Ovary (tissue), 9 donors: ENCODE measurements around the gene DCLRE1C. TPM values are rescaled to one million over a fixed set of nuclear protein-coding genes. Genes with fewer than 3 reads are reported as not detected.

Experiments used
- DNase-seq, 5 donors: peaks; one replicate each; pipeline ENCODE4 v3.0.0-alpha.2; 2019 to 2020
- H3K27ac ChIP-seq, 2 donors: fragments of 200-600 bp; one replicate each; pipeline versions ENCODE4 v1.5.1 to v1.8.0; 2019 to 2022
- H3K27me3 ChIP-seq: fragments of 200-600 bp; one replicate; pipeline ENCODE4 v1.8.0; 2022
- H3K36me3 ChIP-seq: fragments of 200-600 bp; sonication (generic); one replicate; pipeline ENCODE4 v1.5.1; 2019
- H3K4me1 ChIP-seq: one replicate; pipeline ENCODE4 v1.8.1; 2013; ENCODE audit warnings: mild to moderate bottlenecking, moderate library complexity; ENCODE audit not compliant: insufficient read depth
- H3K4me3 ChIP-seq: fragments of 200-600 bp; sonication (generic); one replicate; pipeline ENCODE4 v1.5.1; 2017
- H3K9me3 ChIP-seq, 2 donors: fragments of 200-600 bp in 1 of 2; sonication (generic) in 1 of 2; one replicate each; pipeline versions ENCODE4 v1.5.1 to v1.8.1; 2013 to 2019; ENCODE audit warnings: mild to moderate bottlenecking in 1 of 2, moderate library complexity in 1 of 2
- EP300 ChIP-seq: sonication (generic); formaldehyde crosslinking; IDR thresholded peaks from one replicate; pipeline ENCODE4 v1.6.1; 2017; ENCODE audit warnings: antibody characterized with exemption
- POLR2A ChIP-seq: fragments of 450-650 bp; IDR thresholded peaks from one replicate; pipeline ENCODE4 v1.6.1; 2017; ENCODE audit warnings: antibody characterized with exemption, mild to moderate bottlenecking, moderate library complexity
- WGBS, 3 donors: extraction: QIAGEN DNeasy Blood & Tissue Kit in 1 of 3; methylation state at CpG; one replicate each; pipeline versions ENCODE4 v1.1.5 to v1.1.7; 2013 to 2017; 5-methylcytosine and 5-hydroxymethylcytosine counted together
- intact Hi-C, 4 donors: fragments of 100-400 bp; cut with DNase I; formaldehyde crosslinking; loops; one replicate each; pipeline versions ENCODE4 v1.11.0 to v1.15.1; 2022 to 2023
- polyA plus RNA-seq, 2 donors: library from polyadenylated mRNA; stranded (reverse); fragments of 200-250 nt in 1 of 2; fragments of 350-450 nt in 1 of 2; fragmentation: Illumina TruSeq in 1 of 2; extraction: RNeasy Lipid Tissue Mini Kit (QIAGEN cat#74804) in 1 of 2; gene quantifications; one replicate each; pipeline ENCODE4 v1.2.3, GENCODE V29; 2013 to 2014
- total RNA-seq, 7 donors: library from RNA; depleted of rRNA in 2 of 7; stranded (reverse); fragments of >200 nt in 2 of 7; fragmentation: NEBNext Ultra II Directional in 3 of 7; extraction: Animal tissue kit (Norgen Biotek cat#: 25700) in 3 of 7; gene quantifications; one replicate each; pipeline versions ENCODE4 v1.1.0 to v1.2.4, GENCODE V29; 2016 to 2023
- TF ChIP-seq, protein P1 (sequence below), 3 donors: fragments of 450-650 bp in 2 of 3; fragments of 200-600 bp in 1 of 3; IDR thresholded peaks; one replicate each; pipeline versions ENCODE4 v1.5.1 to v1.8.0; 2016 to 2022; ENCODE audit warnings: antibody characterized with exemption in 3 of 3, mild to moderate bottlenecking in 1 of 3
- donor health status: DM: no; HTN: no; CAD: no; lungs with moderate emphysema.
- donor health status: DM: no; HTN: no; CAD: no.
- donor health status: Bipolar disorder and iron deficiency.
- donor health status: DM: yes; HTN: yes; CAD: no.
- donor health status: DM: no; HTN: no; CAD: no.
- donor health status: DM: yes; HTN: yes; CAD: no.

Gene DCLRE1C
- total and polyA plus RNA-seq, 9 donors: 5.0 to 12.9 (median 8.8) TPM

- no peaks in the 10 kb centered on the region for H3K9me3 ChIP-seq
- 91 to 100% (median 100%) methylated on average over 1 of the region's 1 CpG for WGBS, 3 donors
- H3K27me3 ChIP-seq: no peaks in the 10 kb centered on the region
- no peaks in the 10 kb centered on the region for H3K4me1 ChIP-seq
- H3K36me3 ChIP-seq: no peaks in the 10 kb centered on the region
- no peak overlapping the region for H3K4me3 ChIP-seq
- DNase-seq: no peak
- no peak overlapping the region for H3K27ac ChIP-seq
- TF ChIP-seq EP300: no peak
- TF ChIP-seq, protein P1, sequence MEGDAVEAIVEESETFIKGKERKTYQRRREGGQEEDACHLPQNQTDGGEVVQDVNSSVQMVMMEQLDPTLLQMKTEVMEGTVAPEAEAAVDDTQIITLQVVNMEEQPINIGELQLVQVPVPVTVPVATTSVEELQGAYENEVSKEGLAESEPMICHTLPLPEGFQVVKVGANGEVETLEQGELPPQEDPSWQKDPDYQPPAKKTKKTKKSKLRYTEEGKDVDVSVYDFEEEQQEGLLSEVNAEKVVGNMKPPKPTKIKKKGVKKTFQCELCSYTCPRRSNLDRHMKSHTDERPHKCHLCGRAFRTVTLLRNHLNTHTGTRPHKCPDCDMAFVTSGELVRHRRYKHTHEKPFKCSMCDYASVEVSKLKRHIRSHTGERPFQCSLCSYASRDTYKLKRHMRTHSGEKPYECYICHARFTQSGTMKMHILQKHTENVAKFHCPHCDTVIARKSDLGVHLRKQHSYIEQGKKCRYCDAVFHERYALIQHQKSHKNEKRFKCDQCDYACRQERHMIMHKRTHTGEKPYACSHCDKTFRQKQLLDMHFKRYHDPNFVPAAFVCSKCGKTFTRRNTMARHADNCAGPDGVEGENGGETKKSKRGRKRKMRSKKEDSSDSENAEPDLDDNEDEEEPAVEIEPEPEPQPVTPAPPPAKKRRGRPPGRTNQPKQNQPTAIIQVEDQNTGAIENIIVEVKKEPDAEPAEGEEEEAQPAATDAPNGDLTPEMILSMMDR (IDR thresholded peaks at IDR 0.05): no peak
- no peak for TF ChIP-seq POLR2A
- intact Hi-C loops: no loop called here
Measured at GRCh38 chr10:14860791-14861190, 93.1 kb downstream of the DCLRE1C start.

GRCh38 chr10:14859775-14860174 is 94.1 kb downstream of the DCLRE1C start:
- TF ChIP-seq, protein P1 (IDR thresholded peaks at IDR 0.05): no peak
- no peak for TF ChIP-seq EP300
- TF ChIP-seq POLR2A: no peak
- Histone ChIP-seq H3K36me3 (no peaks in the 10 kb centered on the region), H3K27ac (no peak overlapping the region), H3K4me1 (no peaks in the 10 kb centered on the region), H3K4me3 (no peak overlapping the region), H3K27me3 (no peaks in the 10 kb centered on the region), H3K9me3 (no peaks in the 10 kb centered on the region)
- intact Hi-C loops: no loop called here
- DNase-seq: no peak

- H3K36me3 ChIP-seq: no peaks in the 10 kb centered on the region
- no peak overlapping the region for H3K4me3 ChIP-seq
- intact Hi-C loops: no loop called here
- 82 to 88% (median 82%) methylated on average over 5 of the region's 5 CpGs for WGBS, 3 donors
- DNase-seq: no peak
- no peak overlapping the region for H3K27ac ChIP-seq
- no peak for TF ChIP-seq POLR2A
- no peak for TF ChIP-seq EP300
- TF ChIP-seq, protein P1 (IDR thresholded peaks at IDR 0.05): no peak
- H3K9me3 ChIP-seq: no peaks in the 10 kb centered on the region
- H3K4me1 ChIP-seq: no peaks in the 10 kb centered on the region
- H3K27me3 ChIP-seq: no peaks in the 10 kb centered on the region
Measured at GRCh38 chr10:14859043-14859442, 94.9 kb downstream of the DCLRE1C start.

GRCh38 chr10:14858338-14858960 is 95.4 kb downstream of the DCLRE1C start:
- H3K4me1 ChIP-seq: no peaks in the 10 kb centered on the region
- no peak for TF ChIP-seq POLR2A
- no peak for TF ChIP-seq EP300
- TF ChIP-seq, protein P1 (IDR thresholded peaks at IDR 0.05): no peak
- intact Hi-C loops: no loop called here
- no peak overlapping the region for H3K4me3 ChIP-seq
- no peaks in the 10 kb centered on the region for H3K9me3 ChIP-seq
- no peaks in the 10 kb centered on the region for H3K27me3 ChIP-seq
- 92 to 97% (median 94%) methylated on average over 6 of the region's 6 CpGs for WGBS, 3 donors
- H3K36me3 ChIP-seq: no peaks in the 10 kb centered on the region
- no peak for DNase-seq
- H3K27ac ChIP-seq: no peak overlapping the region
